Lung (tissue), 12 donors: Measurements from ENCODE around the gene BATF3. TPM values are rescaled to one million over a fixed set of nuclear protein-coding genes. Genes with fewer than 3 reads are reported as not detected.
A peak's percentile ranks its signal among the peaks of the same experiment; 100 is the strongest.

ENCODE experiments used
- ATAC-seq: fragments of 200-7000 bp; cut with Tn5 transposase; one replicate; pipeline ENCODE4 v1.9.1; 2020; ENCODE audit warnings: moderate number of reproducible peaks; ENCODE audit not compliant: insufficient read depth, low FRiP score
- DNase-seq, 3 donors: peaks; one replicate each; pipeline ENCODE4 v3.0.0-alpha.2; 2013 to 2017
- H3K27ac ChIP-seq, 2 donors: one replicate each; pipeline ENCODE4 v1.5.1; 2013; ENCODE audit warnings: mild to moderate bottlenecking in 2 of 2, moderate library complexity in 2 of 2, control low read depth in 1 of 2, inconsistent platforms in 1 of 2, low read depth in 1 of 2, low read length in 1 of 2
- H3K27me3 ChIP-seq, 3 donors: one replicate each; pipeline ENCODE4 v1.5.1; 2013; ENCODE audit warnings: low read length in 2 of 3; ENCODE audit not compliant: control insufficient read depth in 3 of 3, insufficient read depth in 3 of 3
- H3K36me3 ChIP-seq, 4 donors: one replicate each; pipeline ENCODE4 v1.5.1; 2013; ENCODE audit warnings: low read length in 4 of 4, mild to moderate bottlenecking in 1 of 4, moderate library complexity in 1 of 4; ENCODE audit not compliant: control insufficient read depth in 4 of 4, insufficient read depth in 4 of 4
- H3K4me1 ChIP-seq, 5 donors: one replicate each; pipeline ENCODE4 v1.5.1; 2013; ENCODE audit warnings: low read length in 5 of 5, mild to moderate bottlenecking in 2 of 5, moderate library complexity in 1 of 5; ENCODE audit not compliant: control insufficient read depth in 5 of 5, insufficient read depth in 5 of 5
- H3K4me3 ChIP-seq: one replicate; pipeline ENCODE4 v1.5.1; 2013; ENCODE audit warnings: mild to moderate bottlenecking, control low read depth, moderate library complexity
- H3K9ac ChIP-seq, 2 donors: one replicate each; pipeline ENCODE4 v1.5.1; 2013; ENCODE audit warnings: low read length in 2 of 2, control low read depth in 1 of 2; ENCODE audit not compliant: insufficient read depth in 1 of 2
- H3K9me3 ChIP-seq, 4 donors: one replicate each; pipeline ENCODE4 v1.5.1; 2013; ENCODE audit warnings: low read length in 3 of 4, mild to moderate bottlenecking in 1 of 4, moderate library complexity in 1 of 4; ENCODE audit not compliant: control insufficient read depth in 4 of 4, insufficient read depth in 3 of 4
- WGBS, 2 donors: extraction: QIAGEN DNeasy Blood & Tissue Kit; methylation state at CpG; one replicate each; pipeline ENCODE4 v1.1.7; 2013; 5-methylcytosine and 5-hydroxymethylcytosine counted together
- polyA plus RNA-seq, 2 donors: library from polyadenylated mRNA; stranded (reverse); fragments of 200-250 nt; gene quantifications; one replicate each; pipeline ENCODE4 v1.2.1, GENCODE V29; 2013
- total RNA-seq, 2 donors: library from RNA; depleted of rRNA in 1 of 2; stranded (reverse); fragments of >200 nt in 1 of 2; gene quantifications; one replicate each; pipeline ENCODE4 v1.2.1, GENCODE V29; 2014 to 2021
- TF ChIP-seq, protein P1 (sequence below): IDR thresholded peaks from 2 replicates; pipeline ENCODE4 v1.5.1; 2012; ENCODE audit warnings: mild to moderate bottlenecking; ENCODE audit errors: control extremely low read depth, extremely low read depth
- donor health status: control.
- donor health status: control.
- donor health status: Bipolar disorder and iron deficiency.
- donor health status: healthy.
- donor health status: DM: yes; HTN: yes; CAD: no.

BATF3 gene
- total and polyA plus RNA-seq, 4 donors = 2.4 to 24.6 (median 10.1) TPM

DNA sequence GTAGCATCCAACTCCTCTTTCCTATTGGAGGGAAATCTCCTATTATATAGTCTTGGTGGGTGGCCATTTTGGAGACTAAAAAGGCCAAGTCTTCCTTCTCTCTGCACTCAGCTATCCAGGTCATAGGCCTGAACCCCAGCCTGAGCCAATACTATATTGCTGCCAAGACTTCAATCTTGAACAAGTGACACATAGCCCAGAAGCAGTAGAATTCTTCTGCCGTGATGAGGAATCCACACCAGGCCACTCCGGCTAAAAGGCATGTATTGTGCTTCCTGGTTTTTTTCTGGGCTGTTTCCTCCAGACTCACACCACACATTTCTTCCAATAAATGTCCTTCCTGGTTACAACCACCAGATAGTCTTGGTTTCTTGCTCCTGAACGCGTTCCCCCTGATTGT is 48.1 kb downstream of the BATF3 start:
- WGBS, 2 donors = 85 to 94% methylated on average over 4 of the region's 4 CpGs
- ATAC-seq (no peak), DNase-seq (no peak)
- peaks cover 0 to 2% (median 0%) of the 10 kb centered on the region in 3 donors for H3K27me3 ChIP-seq
- H3K27ac ChIP-seq = no peak overlapping the region
- no peak overlapping the region for H3K4me3 ChIP-seq
- peaks cover 0 to 14% (median 0%) of the 10 kb centered on the region in 5 donors for H3K4me1 ChIP-seq
- H3K36me3 ChIP-seq = no peaks in the 10 kb centered on the region
- H3K9ac ChIP-seq = no peak overlapping the region
- peaks cover 0 to 2% (median 0%) of the 10 kb centered on the region in 4 donors for H3K9me3 ChIP-seq
- TF ChIP-seq, protein P1, sequence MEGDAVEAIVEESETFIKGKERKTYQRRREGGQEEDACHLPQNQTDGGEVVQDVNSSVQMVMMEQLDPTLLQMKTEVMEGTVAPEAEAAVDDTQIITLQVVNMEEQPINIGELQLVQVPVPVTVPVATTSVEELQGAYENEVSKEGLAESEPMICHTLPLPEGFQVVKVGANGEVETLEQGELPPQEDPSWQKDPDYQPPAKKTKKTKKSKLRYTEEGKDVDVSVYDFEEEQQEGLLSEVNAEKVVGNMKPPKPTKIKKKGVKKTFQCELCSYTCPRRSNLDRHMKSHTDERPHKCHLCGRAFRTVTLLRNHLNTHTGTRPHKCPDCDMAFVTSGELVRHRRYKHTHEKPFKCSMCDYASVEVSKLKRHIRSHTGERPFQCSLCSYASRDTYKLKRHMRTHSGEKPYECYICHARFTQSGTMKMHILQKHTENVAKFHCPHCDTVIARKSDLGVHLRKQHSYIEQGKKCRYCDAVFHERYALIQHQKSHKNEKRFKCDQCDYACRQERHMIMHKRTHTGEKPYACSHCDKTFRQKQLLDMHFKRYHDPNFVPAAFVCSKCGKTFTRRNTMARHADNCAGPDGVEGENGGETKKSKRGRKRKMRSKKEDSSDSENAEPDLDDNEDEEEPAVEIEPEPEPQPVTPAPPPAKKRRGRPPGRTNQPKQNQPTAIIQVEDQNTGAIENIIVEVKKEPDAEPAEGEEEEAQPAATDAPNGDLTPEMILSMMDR = no peak

DNA sequence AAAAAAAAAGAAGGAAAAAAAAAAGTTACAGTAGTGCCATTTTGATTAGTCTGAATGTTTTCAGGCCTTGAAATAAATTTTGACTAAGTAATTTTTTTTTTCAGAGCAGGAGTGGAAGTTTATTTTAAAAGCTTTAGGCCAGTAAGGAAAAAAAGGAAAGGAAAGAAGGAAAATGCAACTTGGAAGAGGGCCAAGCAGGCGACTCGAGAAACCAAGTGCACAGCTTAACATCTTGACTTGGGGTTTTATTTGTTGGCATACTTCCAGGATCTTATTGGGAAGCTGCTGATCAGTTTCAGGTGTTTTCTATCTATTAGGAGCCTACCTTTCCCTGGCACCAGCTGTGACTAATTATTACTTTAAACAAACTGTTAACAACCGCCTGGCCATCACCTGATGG is 49.4 kb downstream of the BATF3 start:
- H3K4me3 ChIP-seq = no peak overlapping the region
- DNase-seq = peak in 2 of 3 donors; percentile 51 to 63
- peaks cover 0 to 17% (median 0%) of the 10 kb centered on the region in 5 donors for H3K4me1 ChIP-seq
- no peak for ATAC-seq
- no peak overlapping the region for H3K27ac ChIP-seq
- no peak overlapping the region for H3K9ac ChIP-seq
- H3K9me3 ChIP-seq = peaks cover 0 to 3% (median 0%) of the 10 kb centered on the region in 4 donors
- H3K36me3 ChIP-seq = no peaks in the 10 kb centered on the region
- WGBS, 2 donors = 34 to 36% methylated on average over 3 of the region's 3 CpGs
- peaks cover 0 to 2% (median 0%) of the 10 kb centered on the region in 3 donors for H3K27me3 ChIP-seq
- TF ChIP-seq, protein P1 = no peak

DNA sequence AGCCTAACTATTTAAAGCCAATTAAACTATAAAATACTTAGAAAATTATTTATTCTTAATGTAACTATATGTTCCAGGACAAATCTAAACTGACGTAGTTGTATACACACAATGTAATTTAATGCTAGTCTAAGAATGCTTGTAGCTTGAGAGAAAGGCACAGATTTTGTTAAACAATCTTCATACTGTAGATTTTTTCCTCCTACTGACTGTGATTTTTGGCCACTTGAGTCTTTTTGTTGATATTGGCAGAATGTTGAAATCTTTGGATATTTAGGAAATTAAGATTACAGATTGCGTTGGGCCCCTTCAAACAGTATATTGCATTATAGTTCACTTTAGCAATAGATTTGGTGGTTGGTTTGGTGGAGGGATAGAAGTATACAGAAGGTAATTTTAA is 50.6 kb downstream of the BATF3 start:
- Histone ChIP-seq H3K27me3 (peaks cover 0 to 2% (median 0%) of the 10 kb centered on the region in 3 donors), H3K27ac (no peak overlapping the region), H3K9ac (no peak overlapping the region), H3K4me1 (peaks cover 0 to 23% (median 0%) of the 10 kb centered on the region in 5 donors), H3K9me3 (peaks cover 0 to 3% (median 0%) of the 10 kb centered on the region in 4 donors), H3K4me3 (no peak overlapping the region), H3K36me3 (no peaks in the 10 kb centered on the region)
- ATAC-seq (no peak), DNase-seq (peak in 2 of 3 donors; percentile 78 to 80)
- TF ChIP-seq, protein P1 = no peak
- WGBS, 2 donors = 61 to 68% methylated on average over 2 of the region's 2 CpGs

DNA sequence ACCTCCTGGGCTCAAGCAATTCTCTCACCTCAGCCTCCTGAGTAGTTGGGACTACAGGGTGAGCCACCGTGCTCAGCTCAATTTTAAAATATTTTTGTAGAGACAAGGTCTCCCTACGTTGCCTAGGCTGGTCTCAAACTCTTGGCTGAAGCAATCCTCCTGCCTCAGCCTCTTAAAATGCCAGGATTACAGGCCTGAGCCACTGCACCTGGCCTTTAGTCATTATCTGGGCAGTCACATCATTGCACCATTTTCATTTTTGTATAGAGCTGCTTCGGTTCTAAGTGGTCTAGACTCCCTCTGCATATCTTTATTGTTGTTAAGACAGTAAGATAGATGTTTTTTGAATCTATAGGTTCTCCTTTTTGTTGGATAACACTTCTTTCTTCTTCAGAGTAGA is 51.2 kb downstream of the BATF3 start:
- H3K9ac ChIP-seq = no peak overlapping the region
- TF ChIP-seq, protein P1 = no peak
- DNase-seq (peak in 1 of 3 donors; percentile 10), ATAC-seq (no peak)
- 83 to 84% methylated on average over 3 of the region's 3 CpGs for WGBS, 2 donors
- peaks cover 0 to 23% (median 0%) of the 10 kb centered on the region in 5 donors for H3K4me1 ChIP-seq
- H3K27me3 ChIP-seq = peaks cover 0 to 2% (median 0%) of the 10 kb centered on the region in 3 donors
- H3K4me3 ChIP-seq = no peak overlapping the region
- H3K27ac ChIP-seq = no peak overlapping the region
- H3K36me3 ChIP-seq = no peaks in the 10 kb centered on the region
- H3K9me3 ChIP-seq = peaks cover 0 to 3% (median 0%) of the 10 kb centered on the region in 4 donors
